ENCODE measurements around the gene AKR1B1.
"Not testable (repeated sequence)": the region's sequence is repeated elsewhere in the genome, so short reads cannot be mapped to it uniquely, and the experiment has no call there.

AKR1B1 gene

DNA sequence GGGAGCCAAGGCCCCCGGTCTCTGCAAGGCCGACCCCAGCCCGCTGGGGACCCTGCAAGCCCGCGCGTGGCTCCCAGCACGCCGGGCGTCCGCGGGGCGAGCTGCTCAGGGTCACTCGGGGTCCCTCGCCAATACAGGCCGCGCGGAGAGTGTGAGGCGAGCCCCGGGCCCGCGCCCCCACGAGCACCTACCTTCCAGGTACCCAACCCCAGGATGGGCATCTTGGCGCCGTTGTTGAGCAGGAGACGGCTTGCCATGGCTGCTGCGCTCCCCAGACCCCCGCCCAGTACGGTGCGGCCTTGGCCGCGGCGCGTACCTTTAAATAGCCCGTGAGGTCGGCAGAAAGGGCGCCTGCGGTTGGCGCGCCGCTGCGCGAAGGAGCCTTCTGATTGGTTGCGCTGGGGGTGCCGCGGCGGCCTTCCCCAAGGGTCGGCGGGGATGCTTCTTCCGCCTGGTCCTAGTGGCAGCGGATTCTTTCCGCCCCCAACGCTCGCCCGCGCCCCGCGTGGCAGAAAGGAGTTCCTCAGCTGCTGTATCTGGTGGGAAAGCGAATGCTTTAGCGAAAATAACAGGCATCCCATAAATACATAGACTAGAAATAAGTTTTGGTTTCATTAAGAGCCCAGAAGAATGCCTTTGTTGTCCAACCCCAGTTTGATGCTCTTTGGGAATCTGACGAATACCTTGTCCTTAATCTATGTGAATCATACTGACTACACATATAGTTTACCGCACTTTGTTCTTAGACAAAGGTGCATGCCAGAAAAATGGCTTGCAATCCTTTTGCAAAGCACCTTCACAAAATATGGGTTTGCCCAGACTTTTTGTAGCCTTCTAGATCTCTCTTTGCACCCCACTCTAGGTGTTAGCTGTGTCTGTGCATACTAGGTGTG is at the start of gene AKR1B1:
AKR1B1 (minus strand) TSS at position 295 of the 893 bp plus-strand sequence; CDS start at position 257, 38 bp downstream.
- DNase-seq (ENCODE audit: low spot score), result peak; percentile 14

- DNase-seq (ENCODE audit: low spot score), result no peak
Observed at GRCh38 chr7:134505856-134506255, 47.0 kb upstream of the AKR1B1 start.

DNA sequence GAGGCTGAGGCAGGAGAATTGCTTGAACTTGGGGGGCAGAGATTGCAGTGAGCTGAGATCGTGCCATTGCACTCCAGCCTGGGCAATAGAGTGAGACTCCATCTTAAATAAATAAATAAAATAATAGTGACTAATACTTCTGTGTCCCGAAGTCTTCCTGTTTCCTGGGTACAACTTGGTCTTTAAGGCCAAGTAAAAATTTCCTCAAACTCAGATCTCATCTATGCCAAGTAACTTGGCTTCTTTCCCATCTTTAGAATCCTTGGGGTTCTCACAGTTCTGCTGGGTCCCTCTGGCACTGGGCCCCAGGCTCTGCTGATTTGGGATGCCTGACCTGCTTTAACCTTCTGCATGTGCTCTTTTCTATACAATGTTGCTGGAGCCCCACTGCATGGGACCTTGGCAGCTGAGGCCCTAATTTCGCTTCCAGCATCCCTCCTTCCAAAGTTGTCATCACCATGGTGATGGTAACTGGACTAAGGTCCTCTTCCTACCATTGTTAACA is 45.8 kb upstream of the AKR1B1 start:
- no peak for DNase-seq (ENCODE audit: low spot score)

- peak; percentile 15 for DNase-seq (ENCODE audit: low spot score)
Observed at GRCh38 chr7:134502463-134503371, 43.8 kb upstream of the AKR1B1 start.

- DNase-seq (ENCODE audit: low spot score), result no peak
Observed at GRCh38 chr7:134500982-134501381, 42.1 kb upstream of the AKR1B1 start.

GRCh38 chr7:134500406-134500805 is 41.5 kb upstream of the AKR1B1 start:
- no peak for DNase-seq (ENCODE audit: low spot score)

- no peak for DNase-seq (ENCODE audit: low spot score)
Observed at GRCh38 chr7:134495546-134495945, 36.6 kb upstream of the AKR1B1 start.

GRCh38 chr7:134493091-134493490 is 34.2 kb upstream of the AKR1B1 start:
- no peak for DNase-seq (ENCODE audit: low spot score)

DNA sequence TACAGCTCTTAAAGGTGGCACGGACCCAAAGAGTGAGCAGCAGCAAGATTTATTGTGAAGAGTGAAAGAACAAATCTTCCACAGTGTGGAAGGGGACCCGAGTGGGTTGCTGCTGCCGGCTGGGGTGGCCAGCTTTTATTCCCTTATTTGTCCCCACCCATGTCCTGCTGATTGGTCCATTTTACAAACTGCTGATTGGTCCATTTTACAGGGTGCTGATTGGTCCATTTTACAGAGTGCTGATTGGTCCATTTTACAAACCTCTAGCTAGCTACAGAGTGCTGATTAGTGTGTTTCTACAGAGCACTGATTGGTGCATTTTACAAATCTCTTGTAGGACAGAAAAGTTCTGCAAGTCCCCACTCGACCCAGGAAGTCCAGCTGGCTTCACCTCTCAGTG is 28.8 kb upstream of the AKR1B1 start:
- not testable (repeated sequence) for DNase-seq (ENCODE audit: low spot score)

GRCh38 chr7:134485203-134485602 is 26.3 kb upstream of the AKR1B1 start:
- no peak for DNase-seq (ENCODE audit: low spot score)

DNA sequence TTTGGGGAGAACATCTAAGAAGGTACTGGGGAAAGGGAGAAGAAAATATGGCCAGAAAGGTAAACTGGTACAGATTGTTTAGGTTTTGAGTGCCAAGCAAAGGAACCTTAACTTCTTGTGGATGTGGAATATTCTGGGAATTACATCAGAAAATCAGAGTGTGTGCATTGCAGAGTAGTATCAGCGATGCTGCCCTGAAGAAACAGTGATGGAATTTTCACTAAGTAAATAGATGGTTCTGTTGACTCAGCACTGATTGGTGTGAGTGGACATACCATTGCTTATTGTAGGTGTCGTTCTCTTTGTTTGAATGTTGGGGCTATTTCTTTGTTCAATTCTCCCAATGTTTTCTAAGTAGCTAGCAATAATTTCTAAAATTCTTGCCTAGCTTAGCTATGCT is 24.4 kb upstream of the AKR1B1 start:
- no peak for DNase-seq (ENCODE audit: low spot score)

DNA sequence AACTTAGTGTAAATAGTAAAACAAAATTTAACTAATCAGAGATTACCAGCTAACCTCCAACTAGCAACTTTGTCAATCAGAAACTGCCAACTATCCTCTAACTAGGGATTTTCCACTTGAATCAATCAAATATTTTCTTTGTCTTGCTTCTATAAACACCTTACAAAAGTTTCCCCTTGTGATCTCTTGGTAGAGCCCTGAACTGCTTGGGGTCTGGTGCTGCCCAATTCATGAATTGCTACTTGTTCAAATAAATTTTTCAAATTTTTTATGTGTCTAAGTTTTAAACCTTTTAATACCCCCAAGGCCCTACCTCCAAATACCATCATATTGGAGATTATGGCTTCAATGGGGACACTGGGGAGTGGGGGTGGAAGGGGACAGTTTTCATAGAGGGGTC is 24.0 kb upstream of the AKR1B1 start:
- no peak for DNase-seq (ENCODE audit: low spot score)

DNA sequence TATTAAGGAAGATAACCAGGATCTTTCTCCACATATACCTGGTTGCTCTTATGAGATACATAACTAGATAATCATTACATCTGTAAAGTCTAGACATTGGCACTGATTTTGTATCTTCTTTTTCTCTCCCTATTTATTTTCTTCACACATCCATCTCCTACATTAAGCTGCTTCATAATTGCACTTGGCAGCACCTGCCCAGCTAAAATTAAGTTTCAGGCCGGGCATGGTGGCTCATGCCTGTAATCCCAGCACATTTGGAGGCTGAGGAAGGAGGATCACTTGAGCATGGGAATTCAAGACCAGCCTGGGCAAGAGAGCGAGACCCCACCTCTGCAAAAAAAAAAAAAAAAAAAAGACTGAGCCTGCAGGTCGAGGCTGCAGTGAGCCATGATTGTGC is 22.3 kb upstream of the AKR1B1 start:
- no peak for DNase-seq (ENCODE audit: low spot score)

DNA sequence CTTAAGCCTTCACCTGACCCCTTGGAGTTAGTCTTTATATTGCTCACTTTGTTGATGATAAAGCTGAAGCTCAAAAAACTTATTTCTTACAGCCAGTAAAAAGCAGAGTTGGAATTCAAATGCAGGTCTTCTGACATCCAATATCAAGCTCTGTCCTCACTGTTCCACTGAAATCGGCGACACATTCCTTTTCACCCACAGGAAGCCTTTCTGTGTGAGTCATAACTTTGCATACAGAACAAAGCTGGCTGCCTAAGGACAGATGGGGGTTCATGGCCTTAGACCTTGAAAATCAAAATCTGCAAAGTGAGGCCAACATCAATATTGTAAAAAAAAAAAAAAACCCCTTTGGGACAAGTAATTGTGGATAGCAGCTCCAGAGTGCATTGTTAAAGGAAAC is 21.8 kb upstream of the AKR1B1 start:
- no peak for DNase-seq (ENCODE audit: low spot score)

DNA sequence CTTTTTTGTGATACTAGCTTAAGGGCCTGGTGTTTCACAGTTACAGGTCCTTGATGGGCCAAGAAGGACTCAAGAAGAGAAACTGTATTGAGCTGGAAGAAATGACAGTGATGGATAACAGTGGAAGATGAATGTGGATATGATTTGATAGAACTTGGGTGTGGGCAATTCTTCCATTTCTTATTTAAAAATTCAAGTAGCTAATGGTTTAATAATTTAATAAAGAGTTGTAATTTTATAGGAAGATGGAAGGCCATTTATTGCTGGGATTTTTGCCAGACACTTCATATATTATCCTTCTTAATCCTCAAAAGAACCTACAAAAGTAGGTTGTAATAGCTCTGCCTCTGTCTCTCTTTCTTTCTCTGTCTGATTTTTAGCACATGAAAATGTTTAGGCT is 21.3 kb upstream of the AKR1B1 start:
- DNase-seq (ENCODE audit: low spot score), result no peak

- DNase-seq (ENCODE audit: low spot score), result no peak
Observed at GRCh38 chr7:134478707-134479106, 19.8 kb upstream of the AKR1B1 start.

GRCh38 chr7:134477954-134478353 is 19.1 kb upstream of the AKR1B1 start:
- no peak for DNase-seq (ENCODE audit: low spot score)

- no peak for DNase-seq (ENCODE audit: low spot score)
Observed at GRCh38 chr7:134476044-134476443, 17.1 kb upstream of the AKR1B1 start.

- DNase-seq (ENCODE audit: low spot score), result no peak
Observed at GRCh38 chr7:134474828-134475227, 15.9 kb upstream of the AKR1B1 start.

DNA sequence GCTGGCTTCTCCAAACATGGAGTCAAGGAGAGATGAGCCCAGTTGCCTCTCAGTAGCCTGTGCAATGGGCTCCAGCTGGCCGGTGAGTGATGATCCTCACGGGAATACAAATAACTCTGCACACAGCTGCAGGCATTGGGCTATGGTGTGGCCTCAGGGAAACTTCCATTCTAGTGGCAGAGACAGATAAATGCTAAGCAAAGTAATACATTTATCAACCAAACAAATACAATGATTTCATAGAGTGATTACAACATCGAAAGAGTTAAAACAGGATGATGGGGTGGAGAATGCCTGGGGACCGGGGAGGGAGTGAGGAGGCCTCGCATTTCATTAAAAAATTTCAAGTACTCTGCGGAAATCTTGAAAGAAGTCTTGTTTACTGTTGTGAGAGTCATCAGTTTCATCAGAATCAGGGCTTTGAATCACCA is 15.0 kb upstream of the AKR1B1 start:
- no peak for DNase-seq (ENCODE audit: low spot score)

- no peak for DNase-seq (ENCODE audit: low spot score)
Observed at GRCh38 chr7:134472572-134473244, 13.8 kb upstream of the AKR1B1 start.

DNA sequence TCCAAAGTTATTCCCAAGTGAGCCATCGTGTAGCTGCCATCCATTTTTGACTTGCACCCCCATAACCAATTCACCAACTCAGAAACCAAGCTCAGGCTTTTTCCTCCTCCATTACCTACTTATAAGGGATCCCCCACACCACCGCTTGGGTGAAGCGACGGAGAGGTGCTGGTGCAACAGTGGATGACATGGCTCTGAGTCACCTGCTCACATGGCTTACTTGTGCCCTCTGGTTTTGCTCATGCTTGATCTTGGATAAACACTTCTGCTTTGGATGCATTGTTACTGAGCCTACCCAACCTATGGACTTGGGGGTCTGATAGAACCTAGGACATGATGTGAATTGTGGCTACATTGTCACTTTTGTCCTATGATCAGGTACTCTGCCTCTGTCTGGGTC is 12.0 kb upstream of the AKR1B1 start:
- DNase-seq (ENCODE audit: low spot score), result no peak
